HEK293T (cell line): ENCODE data around the gene C5AR1.
"Not testable (repeated sequence)": the region's sequence is repeated elsewhere in the genome, so short reads cannot be mapped to it uniquely, and the experiment has no call there.

Experiments
- CTCF ChIA-PET: fragments of 350-600 bp; formaldehyde crosslinking; extraction: SDS; loops from one replicate; lab custom pipeline; 2021; ENCODE audit warnings: antibody characterized with exemption, inconsistent platforms; lab: Yijun Ruan, JAX
- POLR2A ChIA-PET: fragments of 350-600 bp; formaldehyde crosslinking; extraction: SDS; loops from one replicate; lab custom pipeline; 2020; ENCODE audit warnings: antibody characterized with exemption, inconsistent platforms; lab: Yijun Ruan, JAX
- DNase-seq: peaks from one replicate; pipeline ENCODE4 v3.0.0; 2012; ENCODE audit warnings: mixed read lengths; ENCODE audit errors: extremely low spot score
- ARNT ChIP-seq: fragments of 450-650 bp; IDR thresholded peaks from 2 replicates; pipeline ENCODE4 v1.6.1; 2017; ENCODE audit warnings: mild to moderate bottlenecking
- BHLHE40 ChIP-seq: fragments of 450-650 bp; IDR thresholded peaks from 2 replicates; pipeline ENCODE4 v1.6.1; 2016; ENCODE audit warnings: mild to moderate bottlenecking, moderate library complexity, borderline replicate concordance
- ELF4 ChIP-seq: fragments of 450-650 bp; IDR thresholded peaks from 2 replicates; pipeline ENCODE4 v1.6.1; 2017; ENCODE audit warnings: antibody characterized with exemption
- FOXA1 ChIP-seq: fragments of 450-650 bp; IDR thresholded peaks from 2 replicates; pipeline ENCODE4 v1.6.1; 2016; ENCODE audit warnings: mild to moderate bottlenecking
- FOXK2 ChIP-seq: fragments of 450-650 bp; IDR thresholded peaks from 2 replicates; pipeline ENCODE4 v1.6.1; 2016; ENCODE audit warnings: mild to moderate bottlenecking
- FOXM1 ChIP-seq: fragments of 450-650 bp; IDR thresholded peaks from 2 replicates; pipeline ENCODE4 v1.6.1; 2017; ENCODE audit warnings: mild to moderate bottlenecking, borderline replicate concordance
- HDGF ChIP-seq: fragments of 450-650 bp; IDR thresholded peaks from 2 replicates; pipeline ENCODE4 v1.6.1; 2017; ENCODE audit warnings: antibody characterized with exemption, borderline replicate concordance
- L3MBTL2 ChIP-seq: fragments of 450-650 bp; conservative IDR thresholded peaks from 2 replicates; pipeline ENCODE4 v1.6.1; 2016; ENCODE audit warnings: mild to moderate bottlenecking
- NFRKB ChIP-seq: fragments of 450-650 bp; IDR thresholded peaks from 2 replicates; pipeline ENCODE4 v1.6.1; 2016; ENCODE audit warnings: mild to moderate bottlenecking, moderate library complexity
- PKNOX1 ChIP-seq: fragments of 450-650 bp; IDR thresholded peaks from 2 replicates; pipeline ENCODE4 v1.6.1; 2016
- SP1 ChIP-seq: fragments of 450-650 bp; IDR thresholded peaks from 2 replicates; pipeline ENCODE4 v1.6.1; 2017
- SUZ12 ChIP-seq: fragments of 450-650 bp; IDR thresholded peaks from 2 replicates; pipeline ENCODE4 v1.6.1; 2016; ENCODE audit warnings: mild to moderate bottlenecking
- TARDBP ChIP-seq: fragments of 450-650 bp; IDR thresholded peaks from 2 replicates; pipeline ENCODE4 v1.6.1; 2016
- ZNF384 ChIP-seq: fragments of 450-650 bp; IDR thresholded peaks from 2 replicates; pipeline ENCODE4 v1.6.1; 2016

Gene C5AR1

GRCh38 chr19:47273313-47274070 lies 36.2 kb upstream of the C5AR1 start:
- peak; percentile 26; the same call in 1 of the 2 replicates for TF ChIP-seq FOXM1
- TF ChIP-seq ELF4: peak; percentile 42; the same call in 1 of the 2 replicates
- TF ChIP-seq TARDBP: no peak
- CTCF ChIA-PET: interaction anchor here (0.7 to 2.0 kb wide), 2 partner anchors 13 to 30 kb away, joined by 4 to 7 read pairs; no protein-coding TSS in a partner anchor
- peak; percentile 83 for DNase-seq
- POLR2A ChIA-PET: interaction anchor here (1.3 to 3.5 kb wide), 2 partner anchors 17 to 76 kb away, joined by 5 to 44 read pairs; partner anchors contain the start of genes CCDC9 and DHX34

GRCh38 chr19:47274071-47274890 lies 35.4 kb upstream of the C5AR1 start, which contains the start of gene INAFM1:
Gene INAFM1 (plus strand): TSS chr19:47274885. CDS start chr19:47274920, 35 bp downstream.
- ChIA-PET POLR2A (interaction anchor here (0.7 to 3.5 kb wide), 4 partner anchors 18 to 75 kb away, joined by 3 to 44 read pairs (median 4); partner anchors contain the start of genes CCDC9 and DHX34), CTCF (interaction anchor here (0.5 to 2.1 kb wide), 6 partner anchors 10 to 842 kb away, joined by 3 to 8 read pairs (median 4); no protein-coding TSS in a partner anchor)
- TF ChIP-seq NFRKB (no peak), HDGF (no peak), ARNT (no peak), FOXA1 (no peak), SUZ12 (no peak), ZNF384 (no peak)
- peak; percentile 92 for DNase-seq

GRCh38 chr19:47274891-47275761 lies 34.5 kb upstream of the C5AR1 start:
- ChIA-PET CTCF (interaction anchor here (1.1 to 2.1 kb wide), 4 partner anchors 10 to 43 kb away, joined by 3 to 8 read pairs (median 6); no protein-coding TSS in a partner anchor), POLR2A (interaction anchor here (1.0 to 3.5 kb wide), 2 partner anchors 18 to 49 kb away, joined by 3 to 44 read pairs; partner anchors contain the start of gene CCDC9)
- DNase-seq: no peak
- no peak for TF ChIP-seq PKNOX1
- TF ChIP-seq ARNT: no peak
- no peak for TF ChIP-seq SP1
- TF ChIP-seq TARDBP: no peak
- TF ChIP-seq BHLHE40: no peak
- no peak for TF ChIP-seq ELF4
- no peak for TF ChIP-seq HDGF
- TF ChIP-seq ZNF384: no peak
- TF ChIP-seq L3MBTL2: no peak
- no peak for TF ChIP-seq FOXM1

GRCh38 chr19:47275791-47276461 lies 33.7 kb upstream of the C5AR1 start:
- CTCF ChIA-PET: interaction anchor here (1.3 to 2.1 kb wide), 2 partner anchors 9 to 32 kb away, joined by 3 to 5 read pairs; no protein-coding TSS in a partner anchor
- POLR2A ChIA-PET: interaction anchor here (1.0 to 3.5 kb wide), 2 partner anchors 19 to 50 kb away, joined by 3 to 44 read pairs; partner anchors contain the start of gene CCDC9
- no peak for DNase-seq
- no peak for TF ChIP-seq FOXK2

- DNase-seq: not testable (repeated sequence)
- CTCF ChIA-PET: interaction anchor here (2.1 kb wide), 1 partner anchor 8 kb away, joined by 5 read pairs; no protein-coding TSS in a partner anchor
- POLR2A ChIA-PET: interaction anchor here (3.5 kb wide), 1 partner anchor 20 kb away, joined by 44 read pairs; the partner anchor contains the start of gene CCDC9
These were observed 33.1 kb upstream of the C5AR1 start for GRCh38 chr19:47276513-47276912.

GRCh38 chr19:47280183-47280797 lies 29.4 kb upstream of the C5AR1 start:
- no peak for TF ChIP-seq SUZ12
- TF ChIP-seq TARDBP: no peak
- TF ChIP-seq BHLHE40: no peak
- TF ChIP-seq PKNOX1: no peak
- TF ChIP-seq FOXM1: no peak
- TF ChIP-seq FOXK2: no peak
- ChIA-PET CTCF (interaction anchor here (0.6 to 0.9 kb wide), 3 partner anchors 25 to 148 kb away, joined by 3 to 4 read pairs (median 4); no protein-coding TSS in a partner anchor), POLR2A (no interaction called here)
- peak; percentile 53 for DNase-seq
